ENCODE measurements around the gene TPD52L2.
A peak's percentile ranks its signal among the peaks of the same experiment; 100 is the strongest.

TPD52L2 gene

DNA sequence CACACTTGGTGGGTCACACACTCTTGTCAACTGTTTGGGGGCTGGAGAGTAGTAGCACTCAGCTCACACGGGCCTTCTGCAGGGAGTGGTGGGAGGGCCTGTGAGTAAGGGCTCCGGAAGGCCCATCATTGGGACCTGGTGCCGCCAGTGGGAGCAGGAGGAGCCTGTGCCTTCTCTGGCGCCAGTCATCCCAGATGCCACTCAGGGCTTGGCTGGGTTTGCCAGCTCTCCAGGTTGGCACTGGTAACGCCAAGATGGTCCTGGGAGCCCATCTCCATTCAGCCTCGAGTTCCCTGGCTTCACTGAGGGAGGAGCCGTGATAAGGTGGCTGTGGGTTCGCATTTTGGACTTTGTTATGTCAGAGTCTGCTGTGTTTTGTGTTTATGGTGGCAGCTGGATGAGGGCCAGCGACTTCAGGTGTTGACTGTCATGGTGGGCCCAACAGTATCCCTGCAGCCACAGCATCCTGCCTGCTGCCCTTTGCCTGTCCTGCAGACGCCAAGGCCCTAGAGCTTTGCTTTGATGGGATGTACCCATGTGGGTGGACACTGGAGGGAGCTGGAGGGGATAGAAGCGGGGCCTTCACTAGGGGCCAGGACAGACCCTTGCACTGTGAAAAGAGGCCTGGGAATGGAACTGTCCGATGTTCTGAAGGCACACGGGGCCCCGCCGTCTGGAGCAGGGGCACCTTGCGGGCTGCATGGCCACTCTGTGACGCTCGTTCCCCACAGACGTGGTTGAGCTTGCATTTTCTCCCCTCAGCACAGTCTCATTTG, 16.6 kb downstream of the TPD52L2 start:
- DNase-seq, result no peak

DNA sequence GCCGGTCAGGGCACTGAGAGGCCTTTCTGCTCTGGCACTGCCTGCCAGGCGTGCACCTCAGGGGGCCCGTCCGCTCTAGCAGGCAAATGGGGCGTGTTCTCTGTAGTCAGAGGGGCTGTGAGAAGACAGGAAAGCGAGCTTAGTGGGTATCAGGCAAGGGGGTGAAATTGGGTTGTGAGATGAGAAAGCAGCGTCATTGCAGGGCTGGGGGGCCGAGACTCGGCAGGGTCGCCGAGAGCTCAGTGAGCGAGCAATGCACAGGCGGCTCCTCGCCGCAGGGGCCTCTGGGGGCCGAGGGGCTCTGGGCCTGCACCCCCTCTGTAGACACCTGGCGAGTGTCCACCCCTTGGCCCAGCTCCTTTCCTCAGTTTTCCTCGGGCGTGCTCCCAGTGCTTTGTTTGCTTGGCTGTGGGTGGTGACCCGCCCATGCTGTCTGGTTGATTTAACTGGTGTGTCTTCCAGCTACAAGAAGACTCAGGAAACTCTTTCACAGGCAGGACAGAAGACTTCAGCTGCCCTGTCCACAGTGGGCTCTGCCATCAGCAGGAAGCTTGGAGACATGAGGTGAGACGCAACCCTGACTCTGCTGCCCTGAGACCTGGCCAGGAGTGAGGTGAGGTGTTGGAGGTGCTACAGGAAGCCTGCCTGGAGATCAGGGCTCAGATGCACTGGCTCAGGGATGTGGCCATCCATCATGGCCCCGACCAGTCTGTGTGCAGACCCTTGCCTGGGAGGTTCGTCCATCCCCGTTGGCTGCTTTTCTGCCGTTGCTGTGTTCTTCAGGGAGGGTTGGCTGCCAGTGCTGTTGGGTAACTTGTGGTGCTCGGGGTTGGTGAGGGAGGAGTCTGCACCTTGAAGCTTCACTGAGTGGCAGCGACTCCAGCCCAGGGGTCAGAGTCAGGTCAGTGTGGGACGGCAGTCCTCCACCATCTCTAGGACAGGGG, 17.5 kb downstream of the TPD52L2 start:
- no peak for DNase-seq

DNA sequence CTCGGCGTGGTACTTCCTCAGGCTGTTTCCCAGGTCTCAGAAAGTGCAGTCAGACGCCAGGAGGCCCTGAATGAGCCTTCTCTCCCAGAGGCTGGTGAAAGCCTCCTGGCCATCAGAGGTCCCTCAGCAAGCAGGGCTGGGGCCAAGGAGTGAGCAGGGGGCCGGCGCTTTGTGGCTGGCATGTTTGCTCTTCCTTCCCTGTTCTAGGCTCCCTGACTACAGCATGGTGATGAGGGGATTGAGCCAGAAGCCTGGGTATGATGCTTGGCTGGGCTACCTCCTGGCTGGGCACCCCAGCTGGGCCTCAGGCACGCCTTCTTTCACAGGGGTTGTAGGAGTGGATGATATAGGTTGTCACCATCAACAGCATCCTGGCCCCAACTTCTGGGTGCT, 18.1 kb downstream of the TPD52L2 start:
- no peak for DNase-seq

DNA sequence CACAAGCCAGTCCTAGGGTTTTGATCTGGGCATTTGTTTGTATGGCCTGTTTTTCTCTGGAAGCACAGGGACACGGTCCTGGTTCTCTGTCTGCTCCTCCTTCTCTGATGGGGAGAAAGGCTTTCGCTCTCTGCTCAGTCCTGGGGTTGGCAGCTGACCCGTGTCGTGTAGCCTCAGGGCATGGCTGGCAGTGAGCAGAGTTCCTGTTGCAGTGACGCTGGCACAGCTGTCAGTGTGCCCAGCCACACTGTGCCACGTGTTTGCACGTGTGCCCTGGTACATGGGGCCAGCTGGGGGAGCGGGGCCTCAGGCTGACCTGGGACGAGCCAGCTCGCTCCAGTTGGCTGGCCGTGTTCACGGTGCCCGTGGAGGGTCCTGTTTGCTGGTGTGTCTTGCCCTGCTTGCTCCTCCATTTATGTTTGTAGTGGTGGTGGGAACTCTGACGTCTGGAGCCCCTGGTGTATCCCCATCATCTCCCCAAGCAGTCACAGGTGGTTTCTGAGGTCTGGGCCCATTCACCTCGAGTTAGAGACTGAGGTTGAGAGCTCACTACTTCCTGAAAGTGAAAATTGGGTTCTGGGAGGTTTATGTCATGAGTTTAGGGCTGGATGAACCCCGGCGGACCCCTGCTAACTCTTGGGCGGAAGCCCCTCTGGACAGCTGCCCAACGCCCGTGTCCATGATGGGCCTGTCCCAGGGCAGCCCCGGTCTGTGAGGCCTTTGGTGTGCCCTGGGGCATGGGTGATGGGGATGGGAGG, 19.6 kb downstream of the TPD52L2 start:
- no peak for DNase-seq

DNA sequence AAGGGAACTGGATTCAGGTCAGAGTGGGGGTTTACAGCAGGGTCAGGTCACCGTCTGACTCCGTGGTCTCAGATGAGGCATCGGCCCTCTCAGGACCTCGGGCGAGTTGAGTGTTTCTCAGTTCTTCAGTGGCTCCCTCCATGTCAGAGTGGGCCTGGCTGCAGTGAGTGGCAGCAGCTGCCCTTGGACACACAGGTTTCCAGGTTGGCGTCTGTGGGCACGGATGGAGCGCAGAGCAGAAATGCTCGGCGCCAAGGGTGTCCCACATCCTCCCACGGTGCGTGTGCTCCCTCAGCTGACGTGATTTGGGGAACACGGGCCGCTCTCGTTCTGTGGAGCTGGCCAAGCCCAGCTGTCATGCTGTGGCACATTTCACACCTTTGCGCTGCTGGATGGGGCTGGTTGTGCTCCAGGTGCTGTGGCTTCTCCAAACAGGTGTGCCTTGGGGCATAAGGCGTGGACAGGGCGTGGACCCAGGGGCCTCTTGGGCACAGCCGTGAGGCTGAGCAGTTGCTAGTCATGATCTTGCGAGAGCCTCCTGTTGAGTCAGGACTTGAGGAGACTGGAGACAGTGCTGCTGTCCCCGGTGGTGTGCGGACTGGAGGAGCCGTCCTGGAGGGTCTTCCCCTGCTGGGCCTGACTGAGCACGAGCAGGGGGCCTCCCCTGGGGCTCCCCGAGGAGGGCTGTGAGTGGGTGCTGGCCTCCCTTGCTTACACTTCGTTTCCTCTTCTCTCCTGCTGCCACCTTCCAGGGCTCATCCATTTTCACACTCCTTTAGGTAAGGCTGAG, 20.4 kb downstream of the TPD52L2 start:
- DNase-seq, result no peak

DNA sequence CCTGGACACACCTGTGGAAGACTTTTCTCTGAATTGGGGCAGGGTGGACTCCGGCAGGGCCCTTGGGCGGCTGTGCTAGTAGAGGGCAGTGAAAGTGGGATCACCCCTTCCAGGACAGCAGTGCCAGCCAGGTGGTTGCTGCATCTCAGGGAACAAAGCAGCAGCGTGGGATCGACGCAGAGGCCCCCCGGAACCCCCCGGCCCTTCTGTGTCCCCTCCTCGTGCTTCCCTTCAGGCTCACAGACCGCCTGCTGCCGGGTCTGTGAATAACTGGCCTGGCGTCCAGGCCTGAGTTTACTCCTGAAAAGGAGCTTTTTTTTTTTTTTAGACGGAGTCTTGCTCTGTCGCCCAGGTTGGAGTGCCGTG, 21.0 kb downstream of the TPD52L2 start:
- DNase-seq, result no peak

DNA sequence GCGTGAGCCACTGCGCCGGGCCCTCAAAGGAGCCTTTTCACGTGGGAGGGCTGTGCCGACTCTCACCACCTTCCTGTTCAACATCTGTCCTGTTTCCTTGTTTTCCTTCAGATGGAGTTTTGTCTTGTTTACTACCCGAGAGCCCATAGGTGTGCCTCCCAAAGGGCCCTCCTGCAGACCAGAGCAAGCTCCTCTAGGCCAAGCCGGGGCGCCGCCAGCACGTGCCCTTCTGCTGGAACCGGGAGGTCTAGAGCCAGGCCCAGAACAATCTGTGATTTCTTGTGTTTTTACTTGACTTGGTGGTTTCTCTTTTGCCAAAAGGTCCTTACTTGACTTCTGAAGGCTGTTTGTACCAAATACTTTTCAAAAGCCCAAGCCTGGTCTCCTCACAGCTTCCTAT, 21.9 kb downstream of the TPD52L2 start:
- DNase-seq, result no peak

DNA sequence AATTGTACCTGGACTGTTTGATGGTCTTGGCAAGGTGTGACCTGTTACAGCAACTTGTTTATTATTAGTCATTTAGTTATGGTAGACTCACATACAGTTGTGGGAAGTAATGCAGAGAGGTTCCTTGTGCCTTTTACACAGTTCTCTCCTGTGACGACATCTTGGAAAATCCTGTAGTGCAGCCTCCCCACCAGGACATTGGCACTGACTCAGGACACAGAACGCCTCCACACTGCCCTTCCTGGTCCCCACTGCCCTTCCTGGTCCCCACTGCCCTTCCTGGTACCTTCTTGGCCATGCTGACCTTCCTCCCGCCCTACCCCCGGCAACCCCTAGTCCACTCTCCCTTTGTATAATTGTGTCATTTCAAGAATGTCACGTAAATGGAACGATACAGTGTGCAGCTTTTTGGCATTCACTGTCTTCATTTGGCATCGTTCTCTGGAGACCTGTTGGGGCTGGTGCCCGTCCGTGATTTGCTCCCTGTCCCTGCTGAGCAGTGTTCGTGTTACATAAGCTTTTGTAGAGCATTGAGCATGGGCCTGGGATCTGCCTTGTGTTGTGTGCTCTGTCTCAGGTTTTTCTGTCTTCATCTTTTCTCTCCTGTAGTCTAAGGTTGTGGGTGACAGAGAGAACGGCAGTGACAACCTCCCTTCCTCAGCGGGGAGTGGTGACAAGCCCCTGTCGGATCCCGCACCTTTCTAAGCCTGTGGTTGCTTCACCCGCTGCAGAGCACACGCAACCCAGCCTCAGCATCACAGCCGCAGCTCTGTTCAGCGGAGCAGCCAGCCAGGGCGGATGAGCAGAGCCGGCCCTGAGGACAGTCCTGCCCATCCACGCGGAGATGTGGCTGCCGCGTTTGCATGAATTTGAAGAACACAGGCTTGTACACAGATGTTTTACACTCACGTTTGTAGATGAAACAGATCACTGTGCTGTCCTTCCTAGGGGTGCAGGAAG, 24.5 kb downstream of the TPD52L2 start:
- no peak for DNase-seq

DNA sequence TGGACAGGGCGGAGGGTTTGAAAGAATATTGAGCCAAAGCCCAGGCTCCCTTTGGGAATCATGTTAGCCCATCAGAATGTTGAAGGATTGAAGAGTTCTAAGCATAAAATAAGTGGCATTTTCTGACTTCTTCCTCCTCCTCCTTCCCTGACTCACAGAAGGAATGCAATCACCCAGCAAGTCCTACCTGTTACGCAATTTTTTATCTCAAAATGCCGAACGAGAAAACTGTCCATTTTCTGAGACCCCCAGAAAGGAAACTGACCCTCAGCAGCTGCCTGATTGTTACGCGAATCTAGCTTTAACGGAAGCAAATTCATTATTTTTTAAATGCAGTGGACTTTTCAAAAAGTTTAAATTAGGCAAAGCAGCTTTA, 25.1 kb downstream of the TPD52L2 start:
- DNase-seq, result no peak

DNA sequence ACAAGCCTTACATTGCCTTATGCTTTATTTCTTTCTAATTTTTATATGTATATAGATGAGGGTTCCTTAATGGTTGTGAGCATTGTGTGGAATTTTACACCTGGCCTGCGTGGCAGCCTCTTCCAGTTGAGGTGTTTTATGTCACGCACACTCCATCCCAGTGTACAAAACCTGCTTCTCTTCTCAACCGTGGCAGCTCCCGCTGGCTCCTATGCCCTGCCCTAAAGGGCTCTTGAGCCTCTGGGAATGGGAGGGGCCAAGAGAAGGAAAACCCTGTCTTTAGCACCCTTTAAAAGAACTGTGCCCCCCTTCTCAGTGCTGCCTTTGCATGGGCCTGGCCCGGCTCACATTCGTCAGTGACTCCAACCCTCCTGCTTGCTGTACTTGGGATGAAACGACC, 25.5 kb downstream of the TPD52L2 start:
- DNase-seq, result no peak

DNA sequence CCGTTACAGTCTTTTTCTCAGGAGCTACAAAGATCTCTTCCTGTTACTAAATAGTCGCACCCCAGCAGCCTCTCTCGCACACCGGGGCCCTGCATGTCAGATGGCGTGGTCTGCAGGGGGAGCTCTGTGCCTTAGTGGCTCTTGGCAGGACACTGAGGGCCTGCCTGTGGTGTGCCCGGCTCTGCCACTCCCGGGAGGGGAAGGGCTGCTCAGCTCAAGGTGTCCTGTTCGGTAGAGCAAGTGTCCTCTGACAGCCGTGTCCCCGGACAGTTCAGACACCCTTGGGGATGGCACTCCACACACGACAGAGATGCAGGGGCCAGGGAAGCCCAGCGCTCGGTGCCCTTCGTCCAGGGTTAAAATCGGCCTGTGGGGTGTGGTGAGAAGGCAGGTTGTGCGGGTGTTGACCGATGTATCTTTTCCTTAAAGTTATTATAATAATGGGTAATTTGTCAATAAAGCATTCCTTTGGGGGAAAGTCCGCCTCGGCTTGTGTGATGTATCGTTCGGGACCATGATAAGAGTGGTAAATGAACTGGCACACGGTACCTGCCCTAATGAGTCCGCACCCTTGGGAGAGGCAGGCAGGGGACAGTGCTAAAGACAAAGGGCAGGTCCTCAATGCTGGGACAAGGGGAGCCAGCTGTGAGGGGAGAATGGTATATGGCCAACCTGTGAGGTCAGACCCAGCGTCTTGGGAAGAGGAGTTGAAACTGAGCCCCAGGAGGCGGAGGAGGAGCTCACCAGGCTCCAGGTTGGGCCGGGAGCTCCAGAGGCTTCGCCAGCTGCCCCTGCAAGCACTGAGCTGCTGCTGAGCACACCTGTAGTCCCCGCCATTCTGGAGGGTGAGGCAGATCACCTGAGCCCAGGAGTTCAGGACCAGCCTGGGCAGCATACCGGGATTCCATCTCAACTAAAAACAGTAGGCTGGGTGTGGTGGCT, 26.3 kb downstream of the TPD52L2 start:
- DNase-seq, result no peak

DNA sequence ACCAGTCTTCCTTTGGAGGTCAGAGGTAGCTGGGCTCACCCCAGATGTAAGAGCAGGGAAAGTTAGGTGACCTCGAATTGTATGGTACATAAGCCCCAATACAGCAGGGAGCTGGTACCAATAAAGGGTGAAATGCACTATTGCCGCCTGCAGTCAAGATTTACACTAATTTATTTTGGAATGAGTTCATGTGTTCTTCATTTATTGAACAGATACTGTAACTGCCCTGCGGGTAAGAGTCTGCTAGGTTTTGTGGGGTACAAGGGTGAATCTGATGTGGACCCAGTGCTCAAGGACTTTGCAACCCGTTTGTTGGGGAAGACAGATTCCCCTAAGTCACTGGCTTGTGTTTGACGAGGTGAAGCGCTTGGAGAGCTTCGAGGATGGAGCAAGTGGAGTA, 27.3 kb downstream of the TPD52L2 start:
- DNase-seq, result no peak

DNA sequence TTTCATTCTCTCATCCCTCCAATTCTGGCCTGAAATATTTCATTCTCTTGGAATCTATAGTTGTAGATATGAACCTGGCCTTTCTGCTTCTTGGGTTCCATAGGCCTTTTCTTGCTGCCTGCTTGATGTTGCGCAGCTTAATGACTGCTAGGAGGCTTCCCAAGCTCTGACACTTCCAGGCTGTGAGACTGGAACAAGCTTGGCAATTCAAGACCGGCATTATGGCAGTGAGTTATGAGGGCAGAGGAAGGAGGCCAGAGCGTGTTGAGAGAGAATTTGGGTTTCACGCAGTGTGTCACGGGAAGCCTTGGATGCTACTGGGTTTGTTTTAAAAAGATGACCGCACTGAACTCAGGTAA, 28.9 kb downstream of the TPD52L2 start:
- DNase-seq, result no peak

DNA sequence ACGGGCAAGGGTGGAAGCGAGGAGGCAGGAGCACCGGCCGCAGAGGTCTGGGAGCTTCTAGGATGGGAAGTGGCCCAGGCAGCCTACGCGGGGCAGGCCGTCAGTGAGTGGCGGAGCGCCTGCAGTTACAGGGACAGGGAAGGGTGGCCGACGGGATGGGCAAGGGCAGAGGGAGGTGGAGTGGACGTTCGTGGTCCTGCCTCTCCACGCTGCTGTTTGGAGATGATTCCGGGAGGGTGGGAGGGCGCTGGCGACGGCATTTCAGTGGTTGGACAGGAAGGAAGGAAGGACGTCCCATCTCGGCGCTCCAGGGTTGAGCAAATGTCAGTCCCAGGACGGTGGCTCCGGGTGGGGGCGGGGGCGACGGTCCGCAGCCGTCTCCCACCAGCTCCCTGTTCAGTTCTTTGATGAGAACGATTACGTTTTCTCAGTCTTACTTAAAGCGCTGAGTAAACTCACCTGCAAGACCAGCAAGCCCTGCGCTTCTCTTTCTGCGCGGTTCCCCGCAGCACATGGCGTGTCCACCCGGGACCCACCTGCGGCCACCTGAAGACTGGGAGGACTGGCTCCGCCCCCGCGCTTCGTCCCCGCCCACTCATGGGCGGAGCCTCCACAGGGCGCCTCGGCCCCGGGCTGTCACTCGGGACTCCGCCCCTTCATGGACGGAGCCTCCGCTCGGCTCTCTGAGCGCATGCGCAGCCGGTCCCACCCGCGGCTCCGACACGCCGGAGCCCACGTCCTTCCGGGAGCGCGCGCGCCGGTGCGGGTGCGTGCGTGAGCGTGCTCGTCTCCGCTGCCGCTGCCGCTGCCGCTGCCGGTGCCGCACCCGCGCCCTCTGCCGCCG, 29.5 kb downstream of the TPD52L2 start, which contains the start of gene DNAJC5:
TSS of gene DNAJC5 (plus strand) at position 769 of the 844 bp plus-strand sequence. CDS start 33,220 bp downstream, outside the sequence.
- DNase-seq, result peak; percentile 89

DNA sequence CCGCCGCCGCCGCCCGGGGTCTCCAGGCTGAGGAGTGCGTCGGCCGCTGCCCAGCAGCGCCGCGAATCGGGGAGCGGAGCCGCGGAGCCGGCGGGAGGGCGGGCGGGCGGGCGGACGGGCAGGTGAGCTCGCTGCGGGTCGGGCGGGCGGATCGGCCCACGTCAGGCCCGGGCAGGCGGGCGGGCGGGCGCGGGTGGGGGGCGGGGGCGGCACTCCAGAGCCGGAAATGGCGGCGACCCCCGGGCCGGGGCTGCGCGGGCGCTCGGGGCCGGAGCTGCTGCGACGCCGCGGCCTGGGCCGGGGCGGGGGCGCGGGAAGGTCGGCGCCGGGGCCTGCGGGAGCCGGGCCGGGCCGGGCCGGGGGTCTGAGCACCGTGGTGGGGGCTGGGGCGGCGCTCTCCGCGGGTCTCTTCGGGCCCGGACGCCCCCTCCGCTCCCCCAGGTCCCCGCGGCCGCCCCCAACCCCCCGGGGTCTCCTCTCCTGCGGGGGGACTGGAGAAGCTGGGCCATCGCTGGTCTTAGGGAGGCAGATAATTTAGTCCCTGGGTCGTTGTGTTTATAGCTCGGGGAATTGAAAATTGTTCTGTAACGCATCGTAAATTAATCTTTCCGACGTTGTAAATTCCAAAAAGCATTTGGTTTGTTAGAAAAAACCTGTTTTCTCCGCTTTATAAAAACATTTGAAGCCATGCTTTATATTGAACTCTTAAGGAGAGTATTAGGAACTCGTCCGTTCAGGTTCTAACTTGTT, 30.3 kb downstream of the TPD52L2 start:
- DNase-seq, result no peak

DNA sequence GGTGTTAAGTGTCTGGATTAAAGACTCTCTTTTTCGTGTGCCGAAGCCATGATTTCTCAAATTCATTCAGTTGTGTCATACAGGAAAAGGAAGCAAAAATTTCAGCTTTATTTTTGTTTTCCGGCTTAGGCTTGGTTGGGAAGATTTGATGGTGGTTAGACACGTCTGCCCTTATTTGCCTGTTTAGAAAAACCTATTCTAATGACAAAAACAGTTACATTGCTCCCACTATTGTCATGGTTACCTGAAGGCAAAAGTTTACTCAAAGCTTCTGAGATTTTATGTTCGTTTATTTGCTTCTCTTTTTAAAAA, 30.8 kb downstream of the TPD52L2 start:
- DNase-seq, result no peak

DNA sequence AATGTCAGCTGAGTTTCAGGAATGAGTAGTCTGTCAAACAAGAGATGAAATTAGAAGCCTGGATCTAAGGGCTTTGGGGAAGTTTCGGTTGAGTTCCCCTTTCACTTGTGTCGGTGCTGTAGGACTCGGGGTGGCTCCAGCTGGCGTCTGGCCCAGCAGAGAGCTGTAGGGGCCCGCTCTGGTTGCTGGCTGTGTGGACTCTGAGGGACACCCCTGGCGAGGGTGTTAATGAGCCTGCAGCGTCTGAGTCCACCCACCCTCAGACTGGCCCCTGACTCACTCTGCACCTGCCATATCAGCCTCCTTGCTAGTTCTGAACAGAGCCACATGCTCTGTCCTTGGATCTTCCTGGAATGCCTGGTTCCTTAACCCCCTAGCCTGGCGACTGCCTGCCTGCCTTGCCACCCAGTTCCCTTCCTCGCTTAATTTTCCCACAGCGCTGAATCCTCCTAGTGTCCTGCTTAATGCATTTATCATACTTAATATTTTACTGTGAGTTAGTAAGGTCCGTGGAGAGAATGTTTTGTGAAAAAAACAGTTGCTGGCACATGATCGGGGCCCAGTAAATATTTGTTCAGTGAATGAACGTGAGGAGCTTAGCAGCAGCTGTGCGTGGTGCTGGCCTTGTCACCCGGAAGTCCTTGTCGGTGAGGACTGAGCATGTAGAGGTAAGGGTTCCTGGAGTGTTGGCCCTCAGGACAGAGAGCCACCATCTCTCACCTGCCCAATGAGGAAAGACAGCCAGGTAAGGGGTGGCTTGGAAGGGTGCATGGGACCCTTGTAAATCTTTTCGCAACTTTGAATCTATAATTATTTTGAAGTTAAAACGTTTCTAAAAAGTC, 31.4 kb downstream of the TPD52L2 start:
- no peak for DNase-seq
